ENCODE data around the gene DLGAP3. TPM values are rescaled to one million over a fixed set of nuclear protein-coding genes. Genes with fewer than 3 reads are reported as not detected.

Gene DLGAP3
- total RNA-seq, 1 experiment from 2014 or later = 7.3 TPM

DNA sequence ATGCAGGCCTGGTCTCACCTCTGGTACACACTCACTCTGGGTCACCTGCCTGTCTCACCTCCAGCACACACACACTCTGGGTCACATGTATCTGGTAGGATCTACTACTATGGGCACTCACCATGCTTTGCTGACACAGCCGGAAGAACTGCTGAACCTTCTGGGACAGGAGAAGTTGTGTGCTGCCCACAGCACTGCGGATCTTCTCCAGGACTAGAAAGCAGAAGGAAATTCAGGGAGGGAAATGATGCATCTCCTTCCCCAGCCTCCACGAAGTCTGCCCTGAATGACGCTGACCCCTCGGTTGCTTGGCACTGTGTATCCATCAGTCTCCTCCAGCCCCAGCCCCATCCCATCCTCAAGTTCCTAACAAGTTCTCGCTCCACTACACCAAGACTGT is 62.0 kb downstream of the DLGAP3 start:
- Histone ChIP-seq H4K91ac (ENCODE audit: insufficient read length, low read depth, low read length) (no peak overlapping the region), H2BK12ac (ENCODE audit: insufficient read length, low read depth, low read length) (no peak overlapping the region), H2BK5ac (ENCODE audit: insufficient read length, low read length) (no peak overlapping the region), H3T11ph (ENCODE audit: low read length) (no peak overlapping the region), H3K4me1 (ENCODE audit: insufficient read depth, low read length) (no peaks in the 10 kb centered on the region), H3K23ac (ENCODE audit: insufficient read length, low read depth, low read length) (no peak overlapping the region), H3K23me2 (ENCODE audit: insufficient read length, low read depth, low read length, poor library complexity, severe bottlenecking) (no peaks in the 10 kb centered on the region), H2BK120ac (ENCODE audit: low read depth, low read length, poor library complexity, severe bottlenecking) (no peak overlapping the region), H3K27me3 (ENCODE audit: insufficient read depth, low read length) (no peaks in the 10 kb centered on the region), H3K79me1 (ENCODE audit: insufficient read depth, low read depth, low read length, poor library complexity, severe bottlenecking) (no peaks in the 10 kb centered on the region), H4K5ac (ENCODE audit: insufficient read length, low read depth, low read length) (no peak overlapping the region), H3K4me2 (ENCODE audit: insufficient read depth, insufficient read length, low read length) (no peak overlapping the region), H2BK20ac (ENCODE audit: low read depth, low read length, poor library complexity, severe bottlenecking) (no peak overlapping the region), H3K4ac (ENCODE audit: low read depth, low read length) (no peak overlapping the region), H3K27ac (ENCODE audit: insufficient read length, low read depth, low read length) (no peak overlapping the region), H3K79me2 (ENCODE audit: insufficient read depth, low read length) (no peaks in the 10 kb centered on the region), H3K9me3 (ENCODE audit: control insufficient read depth, low read depth, low read length) (no peaks in the 10 kb centered on the region), H3K9ac (ENCODE audit: extremely low read depth, insufficient read length, low read length) (no peak overlapping the region), H2AK5ac (ENCODE audit: insufficient read length, low read length) (no peak overlapping the region), H4K8ac (replicated peaks; ENCODE audit: insufficient read length, low read depth, low read length) (no peak overlapping the region), H3K56ac (ENCODE audit: insufficient read length, low read depth, low read length) (no peak overlapping the region), H2BK15ac (ENCODE audit: low read depth, low read length) (no peak overlapping the region), H4K20me1 (ENCODE audit: control insufficient read depth, insufficient read depth, insufficient read length) (no peaks in the 10 kb centered on the region), H3K14ac (ENCODE audit: insufficient read depth, low read length) (no peak overlapping the region), H3K18ac (ENCODE audit: insufficient read length, low read depth, low read length) (no peak overlapping the region), H2AFZ (ENCODE audit: low read length) (no peak overlapping the region)
- H3K27ac Mint-ChIP-seq = no peak overlapping the region; a peak in 1 of 7 replicates
- peaks cover 56% of the 10 kb centered on the region for H3K27me3 Mint-ChIP-seq (ENCODE audit: low read depth)
- peaks cover 2 to 6% of the 10 kb centered on the region in 2 experiments; a peak in 2 of 4 replicates for H3K4me1 Mint-ChIP-seq
- no peak for TF ChIP-seq CTCF (conservative IDR thresholded peaks at IDR 0.05)
- no peaks in the 10 kb centered on the region; a peak in 2 of 7 replicates for H3K36me3 Mint-ChIP-seq (ENCODE audit: insufficient read depth in 1 of 3, low read depth in 3 of 3)
- DNase-seq = no peak
- H3K4me3 Mint-ChIP-seq = no peak overlapping the region
- no CpG with 5 or more reads among the region's 6 CpGs for WGBS (ENCODE audit: extremely low coverage, insufficient read length, low lambda C conversion rate)
- H3K9me3 Mint-ChIP-seq = no peaks in the 10 kb centered on the region
